SK-N-SH (cell line): Measurements from ENCODE around the gene GNAT3. TPM values are rescaled to one million over a fixed set of nuclear protein-coding genes. Genes with fewer than 3 reads are reported as not detected.

Experiments
- CTCF ChIA-PET: fragments of 300-600, 350-600 bp; formaldehyde crosslinking; extraction: SDS; loops from one replicate; lab custom pipeline; 2021; lab: Yijun Ruan, JAX
- POLR2A ChIA-PET: fragments of 350-600 bp; sonication (Branson Sonifier 250); formaldehyde crosslinking; extraction: SDS; loops from one replicate; lab custom pipeline; 2020; ENCODE audit warnings: antibody characterized with exemption, inconsistent platforms; lab: Yijun Ruan, JAX
- DNase-seq: peaks from one replicate; pipeline ENCODE4 v3.0.0; 2012
- H2AFZ ChIP-seq: fragments of 200-600 bp; sonication (generic); 2 replicates; pipeline ENCODE4 v1.8.1; 2016; ENCODE audit warnings: antibody characterized with exemption, mild to moderate bottlenecking, low read depth
- H3F3A ChIP-seq: fragments of 200-600 bp; sonication (generic); replicated peaks from 2 replicates; pipeline ENCODE3; 2016; ENCODE audit warnings: antibody characterized with exemption, mild to moderate bottlenecking; ENCODE audit not compliant: insufficient read depth
- H3K27ac ChIP-seq, 2 experiments: fragments of 200-500 bp in 1 of 2; fragments of 200-600 bp in 1 of 2; sonication (Bioruptor generic) in 1 of 2; sonication (generic), shearing (Covaris generic) in 1 of 2; 2 replicates each; pipeline versions ENCODE4 v1.5.1 to v1.6.1; 2014 to 2016; ENCODE audit warnings: low read depth in 2 of 2, inconsistent platforms in 1 of 2, low read length in 1 of 2, mild to moderate bottlenecking in 1 of 2, mixed read lengths in 1 of 2
- H3K27me3 ChIP-seq: fragments of 200-600 bp; sonication (generic), shearing (Covaris generic); 2 replicates; pipeline ENCODE4 v1.6.1; 2016; ENCODE audit warnings: mixed run types; ENCODE audit not compliant: insufficient read depth
- H3K36me3 ChIP-seq, 2 experiments: fragments of 200-500 bp in 1 of 2; fragments of 200-600 bp in 1 of 2; sonication (Bioruptor generic) in 1 of 2; sonication (generic) in 1 of 2; replicated peaks in 1 of 2; 2 replicates each; pipeline versions ENCODE3 to v1.5.1; 2014 to 2016; ENCODE audit warnings: low read length in 1 of 2, mild to moderate bottlenecking in 1 of 2; ENCODE audit not compliant: insufficient read depth in 2 of 2, control insufficient read depth in 1 of 2
- H3K4me1 ChIP-seq, 2 experiments: fragments of 200-500 bp in 1 of 2; fragments of 200-600 bp in 1 of 2; sonication (Bioruptor generic) in 1 of 2; sonication (generic), shearing (Covaris generic) in 1 of 2; 2 replicates each; pipeline versions ENCODE4 v1.5.1 to v1.6.1; 2014 to 2016; ENCODE audit warnings: low read depth in 1 of 2, low read length in 1 of 2, mixed run types in 1 of 2; ENCODE audit not compliant: insufficient read depth in 2 of 2, control insufficient read depth in 1 of 2
- H3K4me2 ChIP-seq: fragments of 200-600 bp; sonication (generic), shearing (Covaris generic); 2 replicates; pipeline ENCODE4 v1.6.1; 2017; ENCODE audit warnings: mixed run types
- H3K4me3 ChIP-seq, 2 experiments: fragments of 200-500 bp in 1 of 2; fragments of 200-600 bp in 1 of 2; sonication (Bioruptor generic) in 1 of 2; sonication (generic), shearing (Covaris generic) in 1 of 2; 2 replicates each; pipeline versions ENCODE4 v1.5.1 to v1.8.1; 2014 to 2016; ENCODE audit warnings: low read depth in 2 of 2, inconsistent platforms in 1 of 2, low read length in 1 of 2, mild to moderate bottlenecking in 1 of 2, mixed read lengths in 1 of 2, moderate library complexity in 1 of 2
- H3K79me2 ChIP-seq: fragments of 200-600 bp; sonication (generic); 2 replicates; pipeline ENCODE4 v1.8.1; 2017; ENCODE audit warnings: mild to moderate bottlenecking; ENCODE audit not compliant: insufficient read depth
- H3K9ac ChIP-seq: fragments of 200-600 bp; sonication (generic); 2 replicates; pipeline ENCODE4 v1.6.1; 2017; ENCODE audit warnings: mixed run types
- H3K9me2 ChIP-seq: fragments of 200-600 bp; sonication (generic); 2 replicates; pipeline ENCODE4 v1.6.1; 2017; ENCODE audit warnings: mixed run types
- H3K9me3 ChIP-seq: fragments of 200-600 bp; sonication (generic); 2 replicates; pipeline ENCODE4 v1.6.1; 2017; ENCODE audit warnings: mixed run types, mild to moderate bottlenecking, moderate library complexity
- H4K20me1 ChIP-seq: fragments of 200-600 bp; sonication (generic); 2 replicates; pipeline ENCODE4 v1.6.1; 2017; ENCODE audit warnings: mild to moderate bottlenecking, mixed run types; ENCODE audit not compliant: insufficient read depth
- CHD2 ChIP-seq: fragments of 150-350 bp; IDR thresholded peaks from 2 replicates; pipeline ENCODE4 v1.6.1; 2018; ENCODE audit warnings: low read length; ENCODE audit not compliant: partially characterized antibody
- ELF1 ChIP-seq: IDR thresholded peaks from 2 replicates; pipeline ENCODE4 v1.4.0; 2012
- EP300 ChIP-seq, 2 experiments: IDR thresholded peaks; 2 replicates each; pipeline versions ENCODE4 v1.4.0 to v1.6.1; 2012; ENCODE audit warnings: borderline replicate concordance in 1 of 2, low read depth in 1 of 2, low read length in 1 of 2
- EZH2phosphoT487 ChIP-seq: fragments of 200-600 bp; sonication (generic); IDR thresholded peaks from 2 replicates; pipeline ENCODE4 v1.6.1; 2017; ENCODE audit warnings: low read depth, mixed run types, mild to moderate bottlenecking, antibody characterized with exemption, moderate library complexity, borderline replicate concordance
- FOXJ3 ChIP-seq: sonication (generic); formaldehyde crosslinking; IDR thresholded peaks from 2 replicates; pipeline ENCODE4 v1.5.1; 2020; ENCODE audit warnings: mild to moderate bottlenecking, missing genetic modification reagents
- IRF3 ChIP-seq: fragments of 150-350 bp; IDR thresholded peaks from 2 replicates; pipeline ENCODE4 v1.6.1; 2016; ENCODE audit warnings: mild to moderate bottlenecking, low read depth, low read length
- MEF2A ChIP-seq: IDR thresholded peaks from 2 replicates; pipeline ENCODE4 v1.4.0; 2012; ENCODE audit warnings: low read depth, borderline replicate concordance
- MXI1 ChIP-seq: IDR thresholded peaks from 2 replicates; pipeline ENCODE4 v1.6.1; 2012; ENCODE audit warnings: mild to moderate bottlenecking, low read depth, low read length, improper control_type of control experiment
- NRF1 ChIP-seq: IDR thresholded peaks from 2 replicates; pipeline ENCODE4 v1.6.1; 2012; ENCODE audit warnings: low read depth, mild to moderate bottlenecking, low read length
- PBX3 ChIP-seq: IDR thresholded peaks from 2 replicates; pipeline ENCODE4; 2012
- RFX5 ChIP-seq: IDR thresholded peaks from 2 replicates; pipeline ENCODE4 v1.6.1; 2012; ENCODE audit warnings: mild to moderate bottlenecking, improper control_type of control experiment, low read length
- SMC3 ChIP-seq: IDR thresholded peaks from 2 replicates; pipeline ENCODE4 v1.6.1; 2012; ENCODE audit warnings: low read depth, low read length, improper control_type of control experiment
- TAF1 ChIP-seq: IDR thresholded peaks from 2 replicates; pipeline ENCODE4 v1.6.1; 2012; ENCODE audit warnings: low read depth, mild to moderate bottlenecking, low read length, moderate library complexity, borderline replicate concordance
- TCF12 ChIP-seq: IDR thresholded peaks from 2 replicates; pipeline ENCODE4 v1.4.0; 2012
- YY1 ChIP-seq: IDR thresholded peaks from 2 replicates; pipeline ENCODE4 v1.4.0; 2012; ENCODE audit warnings: low read depth, mild to moderate bottlenecking
- ZBTB33 ChIP-seq: IDR thresholded peaks from 2 replicates; pipeline ENCODE4 v1.4.0; 2012; ENCODE audit warnings: low read depth, borderline replicate concordance
- polyA plus RNA-seq, 3 experiments: library from polyadenylated mRNA; depleted of rRNA; stranded (reverse); fragments of >200 nt; gene quantifications; 2 replicates each; pipeline ENCODE4 v1.2.3, GENCODE V29; 2012
- TF ChIP-seq, protein P1 (sequence below): fragments of 150-350 bp; IDR thresholded peaks from 2 replicates; pipeline ENCODE4 v1.6.1; 2017; ENCODE audit warnings: antibody characterized with exemption, low read length, low read depth, borderline replicate concordance
- TF ChIP-seq, protein P2 (sequence below): IDR thresholded peaks from 2 replicates; pipeline ENCODE4 v1.4.0; 2012; ENCODE audit warnings: low read depth, borderline replicate concordance

Gene GNAT3
- polyA plus RNA-seq, 1 of the 3 experiments (the other 2 are of a cell fraction): not detected

GRCh38 chr7:80488406-80488805, 23.5 kb downstream of the GNAT3 start:
- DNase-seq: no peak
- no peaks in the 10 kb centered on the region for H3F3A ChIP-seq
- no peak overlapping the region for H3K4me3 ChIP-seq
- no peaks in the 10 kb centered on the region for H3K27me3 ChIP-seq
- no peaks in the 10 kb centered on the region for H3K36me3 ChIP-seq
- H3K9me3 ChIP-seq: no peaks in the 10 kb centered on the region
- H4K20me1 ChIP-seq: no peaks in the 10 kb centered on the region
- H3K9me2 ChIP-seq: no peaks in the 10 kb centered on the region
- TF ChIP-seq EP300 (IDR thresholded peaks at IDR 0.05; ENCODE audit: borderline replicate concordance in 1 of 2, low read depth in 1 of 2, low read length in 1 of 2) (no peak), FOXJ3 (CRISPR knock-in tag) (no peak), CHD2 (no peak), YY1 (no peak), ZBTB33 (no peak), TCF12 (no peak), RFX5 (no peak), ELF1 (no peak), EZH2phosphoT487 (no peak), PBX3 (no peak), MXI1 (no peak), MEF2A (no peak), TAF1 (no peak), NRF1 (no peak), IRF3 (no peak), SMC3 (no peak)
- TF ChIP-seq, protein P1, sequence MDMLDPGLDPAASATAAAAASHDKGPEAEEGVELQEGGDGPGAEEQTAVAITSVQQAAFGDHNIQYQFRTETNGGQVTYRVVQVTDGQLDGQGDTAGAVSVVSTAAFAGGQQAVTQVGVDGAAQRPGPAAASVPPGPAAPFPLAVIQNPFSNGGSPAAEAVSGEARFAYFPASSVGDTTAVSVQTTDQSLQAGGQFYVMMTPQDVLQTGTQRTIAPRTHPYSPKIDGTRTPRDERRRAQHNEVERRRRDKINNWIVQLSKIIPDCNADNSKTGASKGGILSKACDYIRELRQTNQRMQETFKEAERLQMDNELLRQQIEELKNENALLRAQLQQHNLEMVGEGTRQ: no peak
- TF ChIP-seq, protein P2, sequence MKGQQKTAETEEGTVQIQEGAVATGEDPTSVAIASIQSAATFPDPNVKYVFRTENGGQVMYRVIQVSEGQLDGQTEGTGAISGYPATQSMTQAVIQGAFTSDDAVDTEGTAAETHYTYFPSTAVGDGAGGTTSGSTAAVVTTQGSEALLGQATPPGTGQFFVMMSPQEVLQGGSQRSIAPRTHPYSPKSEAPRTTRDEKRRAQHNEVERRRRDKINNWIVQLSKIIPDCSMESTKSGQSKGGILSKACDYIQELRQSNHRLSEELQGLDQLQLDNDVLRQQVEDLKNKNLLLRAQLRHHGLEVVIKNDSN: no peak
- TF ChIP-seq, all 33 proteins: peak for 0
- no peak overlapping the region for H3K4me2 ChIP-seq
- no peak overlapping the region for H3K27ac ChIP-seq
- H2AFZ ChIP-seq: 0 out of 2 replicates have a peak overlapping the region, but pooled peaks have one; percentile 6
- ChIA-PET POLR2A (no interaction called here), CTCF (no interaction called here)
- H3K79me2 ChIP-seq: no peaks in the 10 kb centered on the region; the same call in 1 of the 2 replicates
- H3K4me1 ChIP-seq: no peaks in the 10 kb centered on the region
- H3K9ac ChIP-seq: no peak overlapping the region
